ENCODE measurements around the gene OTUB1.
"Not testable (repeated sequence)": the region's sequence is repeated elsewhere in the genome, so short reads cannot be mapped to it uniquely, and the experiment has no call there.

OTUB1 gene

DNA sequence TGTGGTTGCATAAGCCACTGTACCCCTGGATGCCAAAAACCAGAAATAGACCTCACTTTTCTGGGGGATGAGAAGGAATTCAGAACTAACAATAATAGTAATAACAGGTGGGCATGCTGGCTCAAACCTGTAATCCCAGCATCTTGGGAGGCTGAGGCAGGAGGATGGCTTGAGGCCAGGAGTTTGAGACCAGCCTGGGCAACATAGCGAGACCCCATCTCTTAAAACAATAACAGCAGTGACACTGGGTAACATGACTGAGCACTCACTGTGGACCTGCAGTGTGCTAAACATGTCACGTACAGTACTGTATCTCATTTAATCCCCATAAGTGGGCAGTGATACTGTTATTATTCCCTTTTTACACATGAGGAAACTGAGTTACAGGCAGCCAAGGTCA is 59.5 kb downstream of the OTUB1 start:
- TF ChIP-seq, protein P1, sequence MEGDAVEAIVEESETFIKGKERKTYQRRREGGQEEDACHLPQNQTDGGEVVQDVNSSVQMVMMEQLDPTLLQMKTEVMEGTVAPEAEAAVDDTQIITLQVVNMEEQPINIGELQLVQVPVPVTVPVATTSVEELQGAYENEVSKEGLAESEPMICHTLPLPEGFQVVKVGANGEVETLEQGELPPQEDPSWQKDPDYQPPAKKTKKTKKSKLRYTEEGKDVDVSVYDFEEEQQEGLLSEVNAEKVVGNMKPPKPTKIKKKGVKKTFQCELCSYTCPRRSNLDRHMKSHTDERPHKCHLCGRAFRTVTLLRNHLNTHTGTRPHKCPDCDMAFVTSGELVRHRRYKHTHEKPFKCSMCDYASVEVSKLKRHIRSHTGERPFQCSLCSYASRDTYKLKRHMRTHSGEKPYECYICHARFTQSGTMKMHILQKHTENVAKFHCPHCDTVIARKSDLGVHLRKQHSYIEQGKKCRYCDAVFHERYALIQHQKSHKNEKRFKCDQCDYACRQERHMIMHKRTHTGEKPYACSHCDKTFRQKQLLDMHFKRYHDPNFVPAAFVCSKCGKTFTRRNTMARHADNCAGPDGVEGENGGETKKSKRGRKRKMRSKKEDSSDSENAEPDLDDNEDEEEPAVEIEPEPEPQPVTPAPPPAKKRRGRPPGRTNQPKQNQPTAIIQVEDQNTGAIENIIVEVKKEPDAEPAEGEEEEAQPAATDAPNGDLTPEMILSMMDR (conservative IDR thresholded peaks at IDR 0.05; ENCODE audit: low read length), result no peak

DNA sequence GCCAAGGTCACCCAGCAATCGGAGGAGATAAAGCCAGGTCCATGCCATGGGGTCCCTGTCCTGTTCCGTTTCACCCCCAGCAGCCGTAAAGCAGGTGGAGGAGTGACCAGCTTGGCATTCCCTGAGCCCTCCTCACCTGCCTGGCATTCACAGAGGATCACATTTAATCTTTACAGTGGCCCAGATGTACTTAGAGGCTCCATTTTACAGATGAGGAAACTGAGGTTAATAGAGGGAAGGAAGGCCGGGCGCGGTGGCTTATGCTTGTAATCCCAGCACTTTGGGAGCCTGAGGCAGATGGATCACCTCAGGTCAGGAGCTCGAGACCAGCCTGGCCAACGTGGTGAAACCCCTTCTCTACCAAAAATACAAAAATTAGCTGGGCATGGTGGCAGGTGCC is 61.1 kb downstream of the OTUB1 start:
- H3K4me3 ChIP-seq (ENCODE audit: low read length); DNase-seq (ENCODE audit: low read depth): not testable (repeated sequence)

More for the DNA sequence above, 59.5 kb downstream of the OTUB1 start:
- no peak for DNase-seq (ENCODE audit: low read depth)
- no peak overlapping the region for H3K4me3 ChIP-seq (ENCODE audit: low read length)
